H1 (cell line): ENCODE data around the gene NIT2. TPM values are rescaled to one million over a fixed set of nuclear protein-coding genes. Genes with fewer than 3 reads are reported as not detected.

Experiments used
- CHD2 ChIP-seq: IDR thresholded peaks from 2 replicates; pipeline ENCODE4 v1.6.1; 2012; ENCODE audit warnings: low read length, improper control_type of control experiment
- CHD7 ChIP-seq: fragments of 300-600 bp; sonication (generic); IDR thresholded peaks from 2 replicates; pipeline ENCODE4 v1.7.1; 2012; ENCODE audit warnings: low read length, moderate library complexity, mild to moderate bottlenecking, inconsistent platforms; ENCODE audit not compliant: insufficient replicate concordance
- CREB1 ChIP-seq: IDR thresholded peaks from 2 replicates; pipeline ENCODE4 v1.6.1; 2012; ENCODE audit warnings: inconsistent platforms
- EGR1 ChIP-seq: IDR thresholded peaks from 2 replicates; pipeline ENCODE4 v1.6.1; 2011; ENCODE audit warnings: low read depth, low read length, borderline replicate concordance
- GABPA ChIP-seq: IDR thresholded peaks from 2 replicates; pipeline ENCODE4 v1.6.1; 2011; ENCODE audit warnings: mild to moderate bottlenecking, low read length, moderate library complexity, borderline replicate concordance; ENCODE audit not compliant: insufficient read depth
- HDAC2 ChIP-seq, 2 experiments: fragments of 300-600 bp in 1 of 2; sonication (generic) in 1 of 2; IDR thresholded peaks; 2 replicates each; pipeline ENCODE4 v1.6.1; 2011 to 2012; ENCODE audit warnings: low read depth in 2 of 2, low read length in 2 of 2, mild to moderate bottlenecking in 2 of 2, moderate library complexity in 2 of 2, borderline replicate concordance in 1 of 2, inconsistent platforms in 1 of 2
- JUN ChIP-seq: IDR thresholded peaks from 2 replicates; pipeline ENCODE4 v1.6.1; 2011; ENCODE audit warnings: low read depth, mild to moderate bottlenecking, improper control_type of control experiment, low read length
- JUND ChIP-seq: IDR thresholded peaks from 2 replicates; pipeline ENCODE4 v1.6.1; 2011; ENCODE audit warnings: mild to moderate bottlenecking, improper control_type of control experiment, low read length
- KDM1A ChIP-seq: fragments of 200-600, 300-600 bp; sonication (generic); IDR thresholded peaks from 2 replicates; pipeline ENCODE4 v1.7.1; 2016; ENCODE audit warnings: mild to moderate bottlenecking, low read length, borderline replicate concordance
- POLR2AphosphoS5 ChIP-seq: IDR thresholded peaks from 2 replicates; pipeline ENCODE4 v1.6.1; 2011; ENCODE audit warnings: low read depth, low read length
- SP2 ChIP-seq: IDR thresholded peaks from 2 replicates; pipeline ENCODE4 v1.6.1; 2012; ENCODE audit warnings: mild to moderate bottlenecking, low read length, inconsistent platforms
- polyA plus RNA-seq, 7 experiments: library from polyadenylated mRNA; depleted of rRNA in 3 of 7; stranded (reverse) in 5 of 7; unstranded in 2 of 7; fragments of >200 nt in 5 of 7; fragments of 200-250 nt in 2 of 7; gene quantifications; 1 replicate in 5 of 7; 2 replicates in 1 of 7; 4 replicates in 1 of 7; pipeline versions ENCODE4 v1.2.1 to v1.2.3, GENCODE V29; 2011 to 2013; ENCODE audit warnings: missing spikeins in 2 of 7, mixed read lengths in 2 of 7
- total RNA-seq: library from RNA; stranded (reverse); fragmentation: NEBNext Ultra II Directional; extraction: Animal tissue kit (Norgen Biotek cat#: 25700); gene quantifications from 2 replicates; pipeline ENCODE4 v1.2.1, GENCODE V29; 2021

NIT2 gene
- total and polyA plus RNA-seq, 2 of the 8 experiments (the other 6 are each of a cell fraction or from before 2014, with no cell fraction given) = 15.2 to 25.3 TPM

GRCh38 chr3:100403362-100404249, 69.0 kb downstream of the NIT2 start (continued):
- TF ChIP-seq CHD7 (no peak), POLR2AphosphoS5 (no peak), EGR1 (no peak), KDM1A (no peak), JUN (no peak), CHD2 (no peak), CREB1 (no peak), SP2 (no peak), JUND (no peak), HDAC2 (IDR thresholded peaks at IDR 0.05; ENCODE audit: borderline replicate concordance in 1 of 2, low read depth in 2 of 2, low read length in 2 of 2) (no peak), GABPA (no peak)
